Measurements from ENCODE around the gene MAP3K7.

The MAP3K7 gene

GRCh38 chr6:90586836-90587638 lies at the start of gene MAP3K7:
TSS of gene MAP3K7 (minus strand) at chr6:90587072. CDS start at chr6:90586883, 189 bp downstream.
- Mint-ChIP-seq H3K4me1 (ENCODE audit: low read depth) (peaks cover 46% of the 10 kb centered on the region), H3K4me3 (peak within 1 kb of the TSS; percentile 97), H3K27me3 (peaks cover 15% of the 10 kb centered on the region), H3K9me3 (no peaks in the 10 kb centered on the region), H3K27ac (peak within 1 kb of the TSS; percentile 98), H3K36me3 (ENCODE audit: low read depth) (peaks cover 4% of the 10 kb centered on the region)

GRCh38 chr6:90631046-90631445 lies 44.2 kb upstream of the MAP3K7 start:
- H3K9me3 Mint-ChIP-seq, result peaks cover 9% of the 10 kb centered on the region
- H3K4me1 Mint-ChIP-seq (ENCODE audit: low read depth), result no peaks in the 10 kb centered on the region
- no peaks in the 10 kb centered on the region for H3K36me3 Mint-ChIP-seq (ENCODE audit: low read depth)
- H3K4me3 Mint-ChIP-seq, result no peak overlapping the region
- H3K27me3 Mint-ChIP-seq, result peaks cover 20% of the 10 kb centered on the region
- no peak overlapping the region for H3K27ac Mint-ChIP-seq

GRCh38 chr6:90621581-90621980 lies 34.7 kb upstream of the MAP3K7 start:
- Mint-ChIP-seq H3K9me3 (peaks cover 11% of the 10 kb centered on the region), H3K36me3 (ENCODE audit: low read depth) (no peaks in the 10 kb centered on the region), H3K27ac (no peak overlapping the region), H3K4me1 (ENCODE audit: low read depth) (no peaks in the 10 kb centered on the region), H3K27me3 (peaks cover 57% of the 10 kb centered on the region), H3K4me3 (no peak overlapping the region)

GRCh38 chr6:90619221-90619620 lies 32.3 kb upstream of the MAP3K7 start:
- Mint-ChIP-seq H3K27me3 (peaks cover 57% of the 10 kb centered on the region), H3K9me3 (peaks cover 1% of the 10 kb centered on the region), H3K36me3 (ENCODE audit: low read depth) (no peaks in the 10 kb centered on the region)

GRCh38 chr6:90612313-90612680 lies 25.4 kb upstream of the MAP3K7 start:
- H3K27me3 Mint-ChIP-seq, result peaks cover 77% of the 10 kb centered on the region
- no peak overlapping the region for H3K27ac Mint-ChIP-seq
- peak overlapping the region; percentile 46 for H3K4me3 Mint-ChIP-seq
- H3K4me1 Mint-ChIP-seq (ENCODE audit: low read depth), result peaks cover 16% of the 10 kb centered on the region
- no peaks in the 10 kb centered on the region for H3K9me3 Mint-ChIP-seq
- H3K36me3 Mint-ChIP-seq (ENCODE audit: low read depth), result no peaks in the 10 kb centered on the region

More at GRCh38 chr6:90619221-90619620, 32.3 kb upstream of the MAP3K7 start:
- Mint-ChIP-seq H3K4me3 (no peak overlapping the region), H3K27ac (no peak overlapping the region), H3K4me1 (ENCODE audit: low read depth) (no peaks in the 10 kb centered on the region)

- Mint-ChIP-seq H3K27me3 (peaks cover 75% of the 10 kb centered on the region), H3K4me3 (peak overlapping the region; percentile 88)
Measured at GRCh38 chr6:90611543-90612312, 24.9 kb upstream of the MAP3K7 start.

GRCh38 chr6:90610751-90611542 lies 24.1 kb upstream of the MAP3K7 start:
- Mint-ChIP-seq H3K27me3 (peaks cover 73% of the 10 kb centered on the region), H3K4me3 (peak overlapping the region; percentile 88), H3K27ac (peak overlapping the region; percentile 80), H3K9me3 (no peaks in the 10 kb centered on the region), H3K36me3 (ENCODE audit: low read depth) (no peaks in the 10 kb centered on the region), H3K4me1 (ENCODE audit: low read depth) (peaks cover 16% of the 10 kb centered on the region)

More at GRCh38 chr6:90611543-90612312, 24.9 kb upstream of the MAP3K7 start:
- no peaks in the 10 kb centered on the region for H3K9me3 Mint-ChIP-seq
- peak overlapping the region; percentile 80 for H3K27ac Mint-ChIP-seq
- no peaks in the 10 kb centered on the region for H3K36me3 Mint-ChIP-seq (ENCODE audit: low read depth)
- peaks cover 16% of the 10 kb centered on the region for H3K4me1 Mint-ChIP-seq (ENCODE audit: low read depth)

- Mint-ChIP-seq H3K27me3 (peaks cover 68% of the 10 kb centered on the region), H3K4me3 (peak overlapping the region; percentile 88), H3K27ac (peak overlapping the region; percentile 78), H3K36me3 (ENCODE audit: low read depth) (no peaks in the 10 kb centered on the region), H3K9me3 (no peaks in the 10 kb centered on the region), H3K4me1 (ENCODE audit: low read depth) (peaks cover 16% of the 10 kb centered on the region)
Measured at GRCh38 chr6:90610301-90610750, 23.5 kb upstream of the MAP3K7 start.

- Mint-ChIP-seq H3K4me3 (no peak overlapping the region), H3K4me1 (ENCODE audit: low read depth) (peaks cover 7% of the 10 kb centered on the region), H3K27ac (no peak overlapping the region), H3K27me3 (peaks cover 58% of the 10 kb centered on the region), H3K9me3 (no peaks in the 10 kb centered on the region), H3K36me3 (ENCODE audit: low read depth) (no peaks in the 10 kb centered on the region)
Measured at GRCh38 chr6:90605749-90606340, 19.0 kb upstream of the MAP3K7 start.

- Mint-ChIP-seq H3K9me3 (no peaks in the 10 kb centered on the region), H3K27me3 (peaks cover 46% of the 10 kb centered on the region), H3K4me3 (no peak overlapping the region), H3K36me3 (ENCODE audit: low read depth) (no peaks in the 10 kb centered on the region), H3K4me1 (ENCODE audit: low read depth) (no peaks in the 10 kb centered on the region), H3K27ac (no peak overlapping the region)
Measured at GRCh38 chr6:90604546-90604945, 17.7 kb upstream of the MAP3K7 start.

GRCh38 chr6:90599151-90599550 lies 12.3 kb upstream of the MAP3K7 start:
- H3K27me3 Mint-ChIP-seq, result peaks cover 47% of the 10 kb centered on the region

GRCh38 chr6:90598192-90598951 lies 11.5 kb upstream of the MAP3K7 start:
- Mint-ChIP-seq H3K36me3 (ENCODE audit: low read depth) (no peaks in the 10 kb centered on the region), H3K27ac (no peak overlapping the region), H3K4me3 (no peak overlapping the region), H3K4me1 (ENCODE audit: low read depth) (no peaks in the 10 kb centered on the region), H3K27me3 (peaks cover 49% of the 10 kb centered on the region), H3K9me3 (no peaks in the 10 kb centered on the region)

More at GRCh38 chr6:90599151-90599550, 12.3 kb upstream of the MAP3K7 start:
- H3K4me1 Mint-ChIP-seq (ENCODE audit: low read depth), result no peaks in the 10 kb centered on the region
- H3K4me3 Mint-ChIP-seq, result no peak overlapping the region
- no peaks in the 10 kb centered on the region for H3K9me3 Mint-ChIP-seq
- H3K36me3 Mint-ChIP-seq (ENCODE audit: low read depth), result no peaks in the 10 kb centered on the region
- no peak overlapping the region for H3K27ac Mint-ChIP-seq

GRCh38 chr6:90596967-90597539 lies 10.2 kb upstream of the MAP3K7 start:
- no peaks in the 10 kb centered on the region for H3K36me3 Mint-ChIP-seq (ENCODE audit: low read depth)
- H3K4me3 Mint-ChIP-seq, result no peak overlapping the region
- H3K9me3 Mint-ChIP-seq, result no peaks in the 10 kb centered on the region
- no peak overlapping the region for H3K27ac Mint-ChIP-seq
- no peaks in the 10 kb centered on the region for H3K4me1 Mint-ChIP-seq (ENCODE audit: low read depth)
- peaks cover 49% of the 10 kb centered on the region for H3K27me3 Mint-ChIP-seq
